ENCODE data around the gene SPATA2. TPM values are rescaled to one million over a fixed set of nuclear protein-coding genes. Genes with fewer than 3 reads are reported as not detected.

The SPATA2 gene
- polyA plus RNA-seq, 2 donors = 2.6 to 3.6 TPM

- Histone ChIP-seq H3K27me3 (ENCODE audit: control insufficient read depth in 1 of 2, insufficient read depth in 2 of 2, low read length in 2 of 2) (no peaks in the 10 kb centered on the region), H3K27ac (ENCODE audit: low read depth in 2 of 2, low read length in 1 of 2) (no peak overlapping the region), H3K4me3 (ENCODE audit: low read depth in 1 of 2, low read length in 2 of 2) (no peak overlapping the region), H3K9me3 (ENCODE audit: control insufficient read depth in 2 of 2, insufficient read depth in 1 of 2, low read depth in 1 of 2, low read length in 1 of 2) (no peaks in the 10 kb centered on the region), H3K4me1 (ENCODE audit: control insufficient read depth in 2 of 2, insufficient read depth in 2 of 2, low read length in 1 of 2) (no peaks in the 10 kb centered on the region), H3K36me3 (ENCODE audit: control insufficient read depth in 2 of 2, insufficient read depth in 2 of 2, low read length in 1 of 2) (peaks cover 18 to 22% of the 10 kb centered on the region in 2 donors)
- WGBS, 2 donors = 83 to 86% methylated on average over 3 of the region's 3 CpGs
Observed at GRCh38 chr20:49948178-49948577, 32.8 kb upstream of the SPATA2 start.

DNA sequence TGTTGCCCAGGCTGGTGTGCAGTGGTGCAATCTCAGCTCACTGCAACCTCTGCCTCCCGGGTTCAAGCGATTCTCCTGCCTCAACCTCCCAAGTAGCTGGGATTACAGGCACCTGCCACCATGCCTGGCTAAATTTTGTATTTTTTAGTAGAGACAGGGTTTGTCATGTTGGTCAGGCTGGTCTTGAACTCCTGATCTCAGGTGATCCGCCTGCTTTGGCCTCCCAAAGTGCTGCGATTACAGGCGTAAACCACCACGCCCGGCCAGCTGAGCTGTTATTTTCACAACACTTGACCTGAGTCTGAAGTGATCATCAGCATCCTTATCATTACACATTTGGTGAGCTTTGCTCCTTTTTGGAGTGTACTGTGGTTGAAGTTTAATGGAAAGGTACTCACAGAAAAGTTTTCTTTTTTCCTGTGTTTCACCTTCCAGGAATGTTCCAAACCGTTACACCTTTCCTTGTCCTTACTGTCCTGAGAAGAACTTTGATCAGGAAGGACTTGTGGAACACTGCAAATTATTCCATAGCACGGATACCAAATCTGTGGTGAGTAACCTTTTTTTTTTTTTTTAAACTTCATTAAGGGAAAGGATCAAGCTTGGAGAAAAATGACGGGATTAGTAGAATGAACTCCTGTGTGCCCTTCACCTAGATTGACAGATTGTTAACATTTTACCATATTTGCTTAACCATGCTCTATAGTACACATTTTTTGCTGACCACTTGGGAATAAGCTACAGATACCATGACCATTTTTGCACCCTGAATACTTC lies 30.6 kb upstream of the SPATA2 start:
- 93 to 98% methylated on average over 10 of the region's 10 CpGs for WGBS, 2 donors
- no peaks in the 10 kb centered on the region for H3K27me3 ChIP-seq (ENCODE audit: control insufficient read depth in 1 of 2, insufficient read depth in 2 of 2, low read length in 2 of 2)
- no peak overlapping the region for H3K27ac ChIP-seq (ENCODE audit: low read depth in 2 of 2, low read length in 1 of 2)
- H3K4me3 ChIP-seq (ENCODE audit: low read depth in 1 of 2, low read length in 2 of 2) = no peak overlapping the region
- H3K36me3 ChIP-seq (ENCODE audit: control insufficient read depth in 2 of 2, insufficient read depth in 2 of 2, low read length in 1 of 2) = peaks cover 10 to 17% of the 10 kb centered on the region in 2 donors
- no peaks in the 10 kb centered on the region for H3K9me3 ChIP-seq (ENCODE audit: control insufficient read depth in 2 of 2, insufficient read depth in 1 of 2, low read depth in 1 of 2, low read length in 1 of 2)
- H3K4me1 ChIP-seq (ENCODE audit: control insufficient read depth in 2 of 2, insufficient read depth in 2 of 2, low read length in 1 of 2) = no peaks in the 10 kb centered on the region

DNA sequence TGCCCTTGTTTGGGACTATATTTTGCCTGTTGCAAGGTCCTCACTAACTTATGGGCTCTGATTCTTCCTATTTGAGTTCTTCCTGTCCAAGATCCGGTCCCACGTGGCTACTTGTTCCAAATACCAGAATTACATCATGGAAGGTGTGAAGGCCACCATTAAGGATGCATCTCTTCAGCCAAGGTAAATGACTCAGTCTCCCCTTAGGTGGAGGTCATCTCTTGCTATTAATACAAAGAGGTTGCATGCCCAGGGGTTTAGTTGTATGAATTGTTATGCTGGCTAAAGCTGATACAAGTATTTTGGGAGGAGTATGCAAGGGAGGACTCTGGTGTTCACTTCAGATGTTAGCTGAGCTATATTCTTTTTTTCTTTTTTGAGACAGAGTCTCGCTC lies 30.0 kb upstream of the SPATA2 start:
- Histone ChIP-seq H3K4me3 (ENCODE audit: low read depth in 1 of 2, low read length in 2 of 2) (no peak overlapping the region), H3K27me3 (ENCODE audit: control insufficient read depth in 1 of 2, insufficient read depth in 2 of 2, low read length in 2 of 2) (no peaks in the 10 kb centered on the region), H3K36me3 (ENCODE audit: control insufficient read depth in 2 of 2, insufficient read depth in 2 of 2, low read length in 1 of 2) (peaks cover 6 to 15% of the 10 kb centered on the region in 2 donors), H3K9me3 (ENCODE audit: control insufficient read depth in 2 of 2, insufficient read depth in 1 of 2, low read depth in 1 of 2, low read length in 1 of 2) (no peaks in the 10 kb centered on the region), H3K27ac (ENCODE audit: low read depth in 2 of 2, low read length in 1 of 2) (no peak overlapping the region), H3K4me1 (ENCODE audit: control insufficient read depth in 2 of 2, insufficient read depth in 2 of 2, low read length in 1 of 2) (no peaks in the 10 kb centered on the region)
- WGBS, 2 donors = 88 to 93% methylated on average over 3 of the region's 3 CpGs

- Histone ChIP-seq H3K4me1 (ENCODE audit: control insufficient read depth in 2 of 2, insufficient read depth in 2 of 2, low read length in 1 of 2) (peaks cover 6 to 8% of the 10 kb centered on the region in 2 donors), H3K4me3 (ENCODE audit: low read depth in 1 of 2, low read length in 2 of 2) (no peak overlapping the region), H3K27me3 (ENCODE audit: control insufficient read depth in 1 of 2, insufficient read depth in 2 of 2, low read length in 2 of 2) (no peaks in the 10 kb centered on the region), H3K36me3 (ENCODE audit: control insufficient read depth in 2 of 2, insufficient read depth in 2 of 2, low read length in 1 of 2) (peaks cover 0 to 6% of the 10 kb centered on the region in 2 donors), H3K9me3 (ENCODE audit: control insufficient read depth in 2 of 2, insufficient read depth in 1 of 2, low read depth in 1 of 2, low read length in 1 of 2) (no peaks in the 10 kb centered on the region), H3K27ac (ENCODE audit: low read depth in 2 of 2, low read length in 1 of 2) (no peak overlapping the region)
- WGBS, 2 donors = 93 to 96% methylated on average over 3 of the region's 3 CpGs
Observed at GRCh38 chr20:49942942-49943341, 27.6 kb upstream of the SPATA2 start.

GRCh38 chr20:49942303-49942702 lies 27.0 kb upstream of the SPATA2 start:
- Histone ChIP-seq H3K27me3 (ENCODE audit: control insufficient read depth in 1 of 2, insufficient read depth in 2 of 2, low read length in 2 of 2) (no peaks in the 10 kb centered on the region), H3K4me1 (ENCODE audit: control insufficient read depth in 2 of 2, insufficient read depth in 2 of 2, low read length in 1 of 2) (peaks cover 10% of the 10 kb centered on the region in 2 donors), H3K9me3 (ENCODE audit: control insufficient read depth in 2 of 2, insufficient read depth in 1 of 2, low read depth in 1 of 2, low read length in 1 of 2) (no peaks in the 10 kb centered on the region), H3K36me3 (ENCODE audit: control insufficient read depth in 2 of 2, insufficient read depth in 2 of 2, low read length in 1 of 2) (peaks cover 0 to 6% of the 10 kb centered on the region in 2 donors), H3K27ac (ENCODE audit: low read depth in 2 of 2, low read length in 1 of 2) (no peak overlapping the region), H3K4me3 (ENCODE audit: low read depth in 1 of 2, low read length in 2 of 2) (no peak overlapping the region)
- WGBS, 2 donors = 70 to 71% methylated on average over 3 of the region's 3 CpGs

GRCh38 chr20:49941456-49941855 lies 26.1 kb upstream of the SPATA2 start:
- Histone ChIP-seq H3K9me3 (ENCODE audit: control insufficient read depth in 2 of 2, insufficient read depth in 1 of 2, low read depth in 1 of 2, low read length in 1 of 2) (no peaks in the 10 kb centered on the region), H3K36me3 (ENCODE audit: control insufficient read depth in 2 of 2, insufficient read depth in 2 of 2, low read length in 1 of 2) (peaks cover 0 to 6% of the 10 kb centered on the region in 2 donors), H3K27me3 (ENCODE audit: control insufficient read depth in 1 of 2, insufficient read depth in 2 of 2, low read length in 2 of 2) (no peaks in the 10 kb centered on the region), H3K4me3 (ENCODE audit: low read depth in 1 of 2, low read length in 2 of 2) (no peak overlapping the region), H3K27ac (ENCODE audit: low read depth in 2 of 2, low read length in 1 of 2) (no peak overlapping the region), H3K4me1 (ENCODE audit: control insufficient read depth in 2 of 2, insufficient read depth in 2 of 2, low read length in 1 of 2) (peaks cover 12% of the 10 kb centered on the region in 2 donors)
- 95 to 96% methylated on average over 15 of the region's 15 CpGs for WGBS, 2 donors

- Histone ChIP-seq H3K27ac (ENCODE audit: low read depth in 2 of 2, low read length in 1 of 2) (peak overlapping the region in 1 of 2 donors; percentile 33), H3K4me3 (ENCODE audit: low read depth in 1 of 2, low read length in 2 of 2) (peak overlapping the region in 1 of 2 donors; percentile 94), H3K9me3 (ENCODE audit: control insufficient read depth in 2 of 2, insufficient read depth in 1 of 2, low read depth in 1 of 2, low read length in 1 of 2) (no peaks in the 10 kb centered on the region), H3K36me3 (ENCODE audit: control insufficient read depth in 2 of 2, insufficient read depth in 2 of 2, low read length in 1 of 2) (peaks cover 0 to 4% of the 10 kb centered on the region in 2 donors), H3K27me3 (ENCODE audit: control insufficient read depth in 1 of 2, insufficient read depth in 2 of 2, low read length in 2 of 2) (no peaks in the 10 kb centered on the region), H3K4me1 (ENCODE audit: control insufficient read depth in 2 of 2, insufficient read depth in 2 of 2, low read length in 1 of 2) (peaks cover 12 to 14% of the 10 kb centered on the region in 2 donors)
- WGBS, 2 donors = 49 to 53% methylated on average over 12 of the region's 12 CpGs
Observed at GRCh38 chr20:49938173-49939163, 23.1 kb upstream of the SPATA2 start.

- peaks cover 0 to 4% of the 10 kb centered on the region in 2 donors for H3K36me3 ChIP-seq (ENCODE audit: control insufficient read depth in 2 of 2, insufficient read depth in 2 of 2, low read length in 1 of 2)
Observed at GRCh38 chr20:49937027-49937929, 21.9 kb upstream of the SPATA2 start.

More at GRCh38 chr20:49937027-49937929, 21.9 kb upstream of the SPATA2 start:
- Histone ChIP-seq H3K4me3 (ENCODE audit: low read depth in 1 of 2, low read length in 2 of 2) (peak overlapping the region; percentile 85 to 94), H3K27me3 (ENCODE audit: control insufficient read depth in 1 of 2, insufficient read depth in 2 of 2, low read length in 2 of 2) (no peaks in the 10 kb centered on the region), H3K4me1 (ENCODE audit: control insufficient read depth in 2 of 2, insufficient read depth in 2 of 2, low read length in 1 of 2) (peaks cover 12 to 14% of the 10 kb centered on the region in 2 donors), H3K27ac (ENCODE audit: low read depth in 2 of 2, low read length in 1 of 2) (peak overlapping the region; percentile 36 to 81), H3K9me3 (ENCODE audit: control insufficient read depth in 2 of 2, insufficient read depth in 1 of 2, low read depth in 1 of 2, low read length in 1 of 2) (no peaks in the 10 kb centered on the region)
- WGBS, 2 donors = 13 to 14% methylated on average over 12 of the region's 12 CpGs
